Measurements from ENCODE around the gene RFNG.

GRCh38 chr17:82098939-82099763 is 47.5 kb upstream of the RFNG start:
- no peak for TF ChIP-seq CTCF (IDR thresholded peaks at IDR 0.05)
- no peak for TF ChIP-seq POLR2A (IDR thresholded peaks at IDR 0.05)

All from thyroid gland (tissue), 4 donors.